HL-60 (cell line): ENCODE measurements around the gene PTBP3.
"Not testable (repeated sequence)": the region's sequence is repeated elsewhere in the genome, so short reads cannot be mapped to it uniquely, and the experiment has no call there.

Experiments
- CTCF ChIP-seq: IDR thresholded peaks from one replicate; pipeline ENCODE4 v1.5.1; 2011; ENCODE audit warnings: low read length, control low read depth, inconsistent platforms; ENCODE audit not compliant: insufficient read depth
- POLR2AphosphoS5 ChIP-seq: IDR thresholded peaks from 2 replicates; pipeline ENCODE4 v1.6.1; 2012; ENCODE audit warnings: low read depth
- SPI1 ChIP-seq: IDR thresholded peaks from 2 replicates; pipeline ENCODE4 v1.6.1; 2012; ENCODE audit warnings: low read depth, mild to moderate bottlenecking, borderline replicate concordance

- not testable (repeated sequence) for TF ChIP-seq CTCF, POLR2AphosphoS5, SPI1
These were observed 50.6 kb downstream of the PTBP3 start for GRCh38 chr9:112282841-112283240.
